ENCODE measurements around the gene SKAP2. TPM values are rescaled to one million over a fixed set of nuclear protein-coding genes. Genes with fewer than 3 reads are reported as not detected.

Gene SKAP2
- total and polyA plus RNA-seq, 12 donors, result 7.3 to 123 (median 50.1) TPM

GRCh38 chr7:26714006-26714405 is 150.4 kb downstream of the SKAP2 start:
- Histone ChIP-seq H3K36me3 (replicated peaks in 1 of 2) (no peaks in the 10 kb centered on the region), H3K27ac (no peak overlapping the region), H3K9me3 (replicated peaks in 1 of 3) (no peaks in the 10 kb centered on the region), H3K27me3 (no peaks in the 10 kb centered on the region), H3K4me1 (replicated peaks in 1 of 2) (peaks cover 0 to 5% of the 10 kb centered on the region in 2 donors), H3K4me3 (no peak overlapping the region)
- TF ChIP-seq CTCF (IDR thresholded peaks at IDR 0.05) (no peak), POLR2A (IDR thresholded peaks at IDR 0.05) (no peak)
- 80 to 92% (median 89%) methylated on average over 2 of the region's 2 CpGs for whole genome bisulfite sequencing, 4 donors
- intact Hi-C loops (cut with DNase I), result no loop called here
- no peak for DNase-seq

- no peaks in the 10 kb centered on the region for H3K9me3 ChIP-seq (replicated peaks in 1 of 3)
- intact Hi-C loops (cut with DNase I), result no loop called here
- no peak overlapping the region for H3K27ac ChIP-seq
- WGBS, 4 donors, result 90 to 96% (median 93%) methylated on average over 1 of the region's 1 CpG
- no peak for DNase-seq
- no peak overlapping the region for H3K4me3 ChIP-seq
- H3K27me3 ChIP-seq, result no peaks in the 10 kb centered on the region
- no peaks in the 10 kb centered on the region for H3K36me3 ChIP-seq (replicated peaks in 1 of 2)
- no peak for TF ChIP-seq CTCF (IDR thresholded peaks at IDR 0.05)
- TF ChIP-seq POLR2A (IDR thresholded peaks at IDR 0.05), result no peak
- peaks cover 0 to 19% of the 10 kb centered on the region in 2 donors for H3K4me1 ChIP-seq (replicated peaks in 1 of 2)
These were observed 155.0 kb downstream of the SKAP2 start for GRCh38 chr7:26709210-26709990.

- peaks cover 0 to 19% of the 10 kb centered on the region in 2 donors for H3K4me1 ChIP-seq (replicated peaks in 1 of 2)
- no peaks in the 10 kb centered on the region for H3K36me3 ChIP-seq (replicated peaks in 1 of 2)
- no peaks in the 10 kb centered on the region for H3K27me3 ChIP-seq
- no peaks in the 10 kb centered on the region for H3K9me3 ChIP-seq (replicated peaks in 1 of 3)
- intact Hi-C loops (cut with DNase I), result no loop called here
- no peak overlapping the region for H3K4me3 ChIP-seq
- DNase-seq, result peak in 5 of 7 donors; percentile 22 to 56 (median 36)
- TF ChIP-seq POLR2A (IDR thresholded peaks at IDR 0.05), result no peak
- no peak for TF ChIP-seq CTCF (IDR thresholded peaks at IDR 0.05)
- 35 to 49% (median 39%) methylated on average over 2 of the region's 2 CpGs for WGBS, 4 donors
- no peak overlapping the region for H3K27ac ChIP-seq
These were observed 158.8 kb downstream of the SKAP2 start for GRCh38 chr7:26705567-26705966.

GRCh38 chr7:26704786-26705185 is 159.6 kb downstream of the SKAP2 start:
- TF ChIP-seq POLR2A (IDR thresholded peaks at IDR 0.05) (no peak), CTCF (IDR thresholded peaks at IDR 0.05) (no peak)
- no peak for DNase-seq
- no peaks in the 10 kb centered on the region for H3K36me3 ChIP-seq (replicated peaks in 1 of 2)

More at GRCh38 chr7:26704786-26705185, 159.6 kb downstream of the SKAP2 start:
- Histone ChIP-seq H3K4me1 (replicated peaks in 1 of 2) (peaks cover 0 to 19% of the 10 kb centered on the region in 2 donors), H3K27me3 (no peaks in the 10 kb centered on the region), H3K9me3 (replicated peaks in 1 of 3) (no peaks in the 10 kb centered on the region), H3K4me3 (no peak overlapping the region), H3K27ac (no peak overlapping the region)
- WGBS, 4 donors, result 70 to 84% (median 76%) methylated on average over 2 of the region's 2 CpGs
- intact Hi-C loops (cut with DNase I), result no loop called here

Measured in adrenal gland (tissue), 12 donors.